PFSK-1 (cell line): ENCODE measurements around the gene BPIFB2.

Source experiments
- POLR2AphosphoS5 ChIP-seq: IDR thresholded peaks from 2 replicates; pipeline ENCODE4 v1.6.1; 2012; ENCODE audit warnings: low read depth, mild to moderate bottlenecking, control low read depth, low read length, moderate library complexity
- SIN3A ChIP-seq: IDR thresholded peaks from 2 replicates; pipeline ENCODE4 v1.6.1; 2012; ENCODE audit warnings: mild to moderate bottlenecking, low read length, moderate library complexity, borderline replicate concordance; ENCODE audit not compliant: insufficient read depth
- TAF1 ChIP-seq: IDR thresholded peaks from 2 replicates; pipeline ENCODE4 v1.6.1; 2012; ENCODE audit warnings: low read length, control low read depth, borderline replicate concordance; ENCODE audit not compliant: insufficient read depth

- no peak for TF ChIP-seq POLR2AphosphoS5
- no peak for TF ChIP-seq SIN3A
- TF ChIP-seq TAF1 = no peak
Measured at GRCh38 chr20:32973077-32973717, 34.3 kb upstream of the BPIFB2 start.
